IPS-20b (cell line): ENCODE results near the gene TFCP2.

Source experiments
- H3K27ac ChIP-seq: one replicate; pipeline ENCODE4 v1.5.1; 2013; ENCODE audit warnings: low read length
- H3K27me3 ChIP-seq: 2 replicates; pipeline ENCODE4 v1.6.1; 2013; ENCODE audit warnings: mild to moderate bottlenecking, low read length, inconsistent platforms; ENCODE audit not compliant: insufficient read depth
- H3K36me3 ChIP-seq: 2 replicates; pipeline ENCODE4 v1.6.1; 2013; ENCODE audit warnings: low read depth, mild to moderate bottlenecking, inconsistent platforms, low read length, moderate library complexity; ENCODE audit not compliant: insufficient read depth
- H3K4me1 ChIP-seq: 2 replicates; pipeline ENCODE4 v1.6.1; 2013; ENCODE audit warnings: mild to moderate bottlenecking, control low read depth, inconsistent platforms, low read length, moderate library complexity; ENCODE audit not compliant: insufficient read depth
- H3K4me3 ChIP-seq: 2 replicates; pipeline ENCODE4 v1.5.1; 2013; ENCODE audit warnings: mild to moderate bottlenecking, low read length, inconsistent platforms
- H3K9ac ChIP-seq: 2 replicates; pipeline ENCODE4 v1.6.1; 2013; ENCODE audit warnings: low read depth, mild to moderate bottlenecking, inconsistent platforms, low read length, moderate library complexity
- H3K9me3 ChIP-seq: 2 replicates; pipeline ENCODE4 v1.6.1; 2013; ENCODE audit warnings: mild to moderate bottlenecking, low read depth, low read length, inconsistent platforms; ENCODE audit not compliant: insufficient read depth

TFCP2 gene

GRCh38 chr12:51075390-51075789, 97.5 kb downstream of the TFCP2 start:
- no peaks in the 10 kb centered on the region for H3K27me3 ChIP-seq
- peaks cover 39% of the 10 kb centered on the region for H3K36me3 ChIP-seq
- no peak overlapping the region for H3K9ac ChIP-seq
- no peaks in the 10 kb centered on the region for H3K9me3 ChIP-seq
- no peak overlapping the region for H3K27ac ChIP-seq
- H3K4me3 ChIP-seq: no peak overlapping the region
- H3K4me1 ChIP-seq: no peaks in the 10 kb centered on the region

GRCh38 chr12:51071663-51072062, 101.3 kb downstream of the TFCP2 start:
- Histone ChIP-seq H3K27ac (no peak overlapping the region), H3K4me1 (no peaks in the 10 kb centered on the region), H3K9ac (no peak overlapping the region), H3K4me3 (no peak overlapping the region), H3K9me3 (no peaks in the 10 kb centered on the region), H3K27me3 (no peaks in the 10 kb centered on the region), H3K36me3 (peaks cover 68% of the 10 kb centered on the region)

- H3K4me1 ChIP-seq: no peaks in the 10 kb centered on the region
- no peak overlapping the region for H3K4me3 ChIP-seq
- H3K27ac ChIP-seq: no peak overlapping the region
- H3K9me3 ChIP-seq: no peaks in the 10 kb centered on the region
- no peak overlapping the region for H3K9ac ChIP-seq
- H3K36me3 ChIP-seq: peaks cover 77% of the 10 kb centered on the region
- no peaks in the 10 kb centered on the region for H3K27me3 ChIP-seq
These were observed 102.9 kb downstream of the TFCP2 start for GRCh38 chr12:51070004-51070403.

- Histone ChIP-seq H3K4me1 (no peaks in the 10 kb centered on the region), H3K9ac (no peak overlapping the region), H3K27ac (no peak overlapping the region), H3K4me3 (no peak overlapping the region), H3K27me3 (no peaks in the 10 kb centered on the region), H3K9me3 (no peaks in the 10 kb centered on the region), H3K36me3 (peaks cover 88% of the 10 kb centered on the region)
These were observed 105.2 kb downstream of the TFCP2 start for GRCh38 chr12:51067771-51068170.

- Histone ChIP-seq H3K27ac (no peak overlapping the region), H3K4me3 (no peak overlapping the region), H3K4me1 (no peaks in the 10 kb centered on the region), H3K9ac (no peak overlapping the region), H3K9me3 (no peaks in the 10 kb centered on the region), H3K36me3 (peaks cover 89% of the 10 kb centered on the region), H3K27me3 (no peaks in the 10 kb centered on the region)
These were observed 105.7 kb downstream of the TFCP2 start for GRCh38 chr12:51067229-51067628.

GRCh38 chr12:51065530-51065929, 107.4 kb downstream of the TFCP2 start:
- Histone ChIP-seq H3K4me1 (no peaks in the 10 kb centered on the region), H3K27me3 (no peaks in the 10 kb centered on the region), H3K4me3 (no peak overlapping the region), H3K27ac (no peak overlapping the region), H3K9ac (no peak overlapping the region), H3K9me3 (no peaks in the 10 kb centered on the region), H3K36me3 (peaks cover 84% of the 10 kb centered on the region)

- no peak overlapping the region for H3K9ac ChIP-seq
- H3K27me3 ChIP-seq: no peaks in the 10 kb centered on the region
- no peaks in the 10 kb centered on the region for H3K9me3 ChIP-seq
- no peaks in the 10 kb centered on the region for H3K4me1 ChIP-seq
- H3K27ac ChIP-seq: no peak overlapping the region
- no peak overlapping the region for H3K4me3 ChIP-seq
- H3K36me3 ChIP-seq: peaks cover 92% of the 10 kb centered on the region
These were observed 110.1 kb downstream of the TFCP2 start for GRCh38 chr12:51062631-51063397.

- no peaks in the 10 kb centered on the region for H3K27me3 ChIP-seq
- no peaks in the 10 kb centered on the region for H3K9me3 ChIP-seq
- no peak overlapping the region for H3K4me3 ChIP-seq
- H3K4me1 ChIP-seq: no peaks in the 10 kb centered on the region
- peaks cover 87% of the 10 kb centered on the region for H3K36me3 ChIP-seq
- H3K27ac ChIP-seq: no peak overlapping the region
- H3K9ac ChIP-seq: no peak overlapping the region
These were observed 113.8 kb downstream of the TFCP2 start for GRCh38 chr12:51059086-51059485.

GRCh38 chr12:51056242-51056641, 116.7 kb downstream of the TFCP2 start:
- Histone ChIP-seq H3K9ac (no peak overlapping the region), H3K36me3 (peaks cover 80% of the 10 kb centered on the region), H3K27ac (no peak overlapping the region)

GRCh38 chr12:51055060-51055459, 117.9 kb downstream of the TFCP2 start:
- no peak overlapping the region for H3K4me3 ChIP-seq
- no peaks in the 10 kb centered on the region for H3K4me1 ChIP-seq
- no peaks in the 10 kb centered on the region for H3K27me3 ChIP-seq
- H3K36me3 ChIP-seq: peaks cover 73% of the 10 kb centered on the region
- no peak overlapping the region for H3K9ac ChIP-seq
- H3K27ac ChIP-seq: no peak overlapping the region
- H3K9me3 ChIP-seq: no peaks in the 10 kb centered on the region

More at GRCh38 chr12:51056242-51056641, 116.7 kb downstream of the TFCP2 start:
- H3K4me3 ChIP-seq: no peak overlapping the region
- no peaks in the 10 kb centered on the region for H3K4me1 ChIP-seq
- H3K27me3 ChIP-seq: no peaks in the 10 kb centered on the region
- H3K9me3 ChIP-seq: no peaks in the 10 kb centered on the region

- Histone ChIP-seq H3K27me3 (no peaks in the 10 kb centered on the region), H3K4me3 (no peak overlapping the region), H3K4me1 (peaks cover 8% of the 10 kb centered on the region; the same call in 1 of the 2 replicates), H3K9ac (no peak overlapping the region), H3K27ac (no peak overlapping the region), H3K9me3 (no peaks in the 10 kb centered on the region), H3K36me3 (peaks cover 53% of the 10 kb centered on the region)
These were observed 121.1 kb downstream of the TFCP2 start for GRCh38 chr12:51051787-51052186.

- H3K27ac ChIP-seq: no peak overlapping the region
- H3K4me1 ChIP-seq: peaks cover 8% of the 10 kb centered on the region; the same call in 1 of the 2 replicates
- no peaks in the 10 kb centered on the region for H3K9me3 ChIP-seq
- H3K4me3 ChIP-seq: peak overlapping the region; percentile 82
- H3K9ac ChIP-seq: no peak overlapping the region
- H3K27me3 ChIP-seq: no peaks in the 10 kb centered on the region
- peaks cover 31% of the 10 kb centered on the region for H3K36me3 ChIP-seq
These were observed 123.4 kb downstream of the TFCP2 start for GRCh38 chr12:51049525-51049924.
